SKM-1 (cell line): ENCODE results near the gene KRTAP16-1.
"Not testable (repeated sequence)": the region's sequence is repeated elsewhere in the genome, so short reads cannot be mapped to it uniquely, and the experiment has no call there.

ENCODE experiments used
- DNase-seq: peaks from one replicate; lab custom pipeline; 2025; ENCODE audit not compliant: unreplicated experiment; lab: John Stamatoyannopoulos, UW

The KRTAP16-1 gene

DNA sequence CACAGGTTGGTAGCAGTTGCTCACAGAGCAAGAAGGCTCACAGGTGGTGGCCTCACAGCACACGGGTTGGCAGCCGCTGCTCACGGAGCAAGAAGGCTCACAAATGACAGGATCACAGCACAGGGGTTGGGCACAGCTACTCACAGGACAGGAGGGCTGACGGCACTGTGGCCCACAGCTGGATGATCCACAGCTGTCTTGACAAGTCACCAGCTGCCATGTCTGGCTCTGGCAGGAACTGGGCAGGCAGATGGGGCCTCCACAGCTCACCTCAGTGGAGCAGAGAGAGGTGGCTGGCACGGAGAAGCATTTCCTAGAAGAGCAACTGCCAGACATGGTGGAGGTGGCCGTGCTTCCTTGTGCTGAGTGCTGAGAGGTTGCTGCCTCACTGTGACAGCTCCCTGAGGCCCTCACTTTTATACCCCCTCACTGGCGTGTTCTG lies at the start of gene KRTAP16-1:
KRTAP16-1 (minus strand) TSS at position 392 of the 442 bp plus-strand sequence; CDS start at position 336, 56 bp downstream.
- no peak for DNase-seq

DNA sequence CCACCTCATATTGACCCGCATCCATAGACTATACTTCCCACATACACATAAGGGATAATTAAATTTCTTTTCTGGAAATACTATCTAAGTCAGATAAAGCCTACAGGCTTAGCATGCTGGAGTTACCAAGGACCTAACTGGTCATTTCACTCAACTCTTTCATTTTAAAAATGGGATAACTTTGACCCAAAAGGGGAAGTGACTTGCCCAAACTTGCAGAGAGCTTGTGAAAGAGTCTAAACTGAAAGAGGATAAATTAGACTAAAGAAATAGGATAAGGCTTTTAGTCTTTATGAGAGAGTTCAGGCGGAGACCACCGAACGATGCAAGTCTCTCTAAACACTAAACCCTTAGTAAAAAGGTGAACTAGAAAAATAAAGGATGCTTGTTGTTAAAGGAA lies 45.4 kb upstream of the KRTAP16-1 start:
- peak; percentile 55 for DNase-seq

GRCh38 chr17:41352597-41353366 lies 43.7 kb upstream of the KRTAP16-1 start:
- no peak for DNase-seq

- DNase-seq = no peak
Observed at GRCh38 chr17:41351177-41351576, 42.1 kb upstream of the KRTAP16-1 start.

DNA sequence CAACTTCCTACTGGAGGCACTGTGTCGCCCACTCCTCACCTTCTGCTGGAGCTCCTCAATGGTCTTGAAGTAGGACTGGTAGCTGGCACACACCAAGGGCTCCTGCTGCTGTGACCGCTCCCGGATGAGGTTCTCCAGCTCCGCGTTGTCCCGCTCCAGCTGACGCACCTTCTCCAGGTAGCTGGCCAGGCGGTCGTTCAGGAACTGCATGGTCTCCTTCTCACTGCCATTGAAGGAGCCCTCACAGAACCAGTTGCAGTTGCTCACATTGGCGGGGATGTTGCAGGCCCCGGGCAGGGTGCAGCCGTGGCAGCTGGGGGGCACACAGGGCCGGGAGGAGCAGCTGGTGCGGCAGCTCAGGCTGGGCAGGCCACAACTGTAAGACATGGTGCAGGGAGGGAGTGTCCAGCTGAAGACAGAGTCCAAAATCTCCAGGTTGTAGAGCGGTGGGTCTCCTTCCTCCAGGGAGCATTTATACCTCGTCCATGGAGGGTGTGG lies 41.3 kb upstream of the KRTAP16-1 start, which contains the start of gene KRT33A:
KRT33A (minus strand) TSS at position 448 of the 498 bp plus-strand sequence; CDS start at position 387, 61 bp downstream.
- DNase-seq = not testable (repeated sequence)

DNA sequence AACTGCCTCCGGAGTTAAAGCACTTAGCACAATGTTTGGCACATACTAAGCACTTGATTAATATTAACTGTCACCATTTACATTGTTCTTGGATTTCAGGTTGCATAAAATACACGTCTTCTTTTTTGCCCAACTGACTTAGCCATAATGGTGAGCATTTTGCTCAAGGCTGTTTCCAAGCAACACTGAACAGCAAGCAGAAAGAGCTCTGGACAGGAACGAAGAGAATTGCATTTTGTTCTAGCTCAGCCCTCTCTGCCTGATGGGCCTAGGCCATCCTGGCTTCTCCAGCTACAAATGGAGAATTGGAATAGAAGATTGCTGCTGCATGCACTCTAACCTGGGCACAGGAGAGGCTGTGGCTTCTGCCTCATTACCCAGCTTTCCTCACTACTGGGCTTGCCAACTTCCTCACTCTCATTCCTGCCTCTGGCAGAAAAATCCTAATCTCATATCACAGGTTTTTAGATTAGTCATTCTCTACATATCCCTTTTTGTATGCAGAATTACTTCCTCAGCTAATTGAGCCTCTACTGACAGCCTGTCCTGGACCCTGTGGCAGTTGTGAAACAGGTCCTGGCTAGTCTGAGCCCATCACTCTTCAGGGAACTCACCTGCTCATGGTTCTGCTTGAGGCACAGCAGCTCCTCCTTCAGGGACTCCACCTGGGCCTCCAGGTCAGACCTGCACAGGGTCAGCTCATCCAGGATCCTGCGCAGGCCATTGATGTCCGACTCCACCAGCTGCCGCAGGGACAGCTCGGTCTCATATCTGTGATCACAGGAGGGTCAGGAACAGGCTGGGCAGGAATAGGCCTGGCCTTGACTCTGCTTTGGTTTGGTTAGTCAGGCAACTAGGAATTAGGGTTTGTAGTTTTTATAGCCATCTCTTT lies 39.0 kb upstream of the KRTAP16-1 start:
- no peak for DNase-seq

DNA sequence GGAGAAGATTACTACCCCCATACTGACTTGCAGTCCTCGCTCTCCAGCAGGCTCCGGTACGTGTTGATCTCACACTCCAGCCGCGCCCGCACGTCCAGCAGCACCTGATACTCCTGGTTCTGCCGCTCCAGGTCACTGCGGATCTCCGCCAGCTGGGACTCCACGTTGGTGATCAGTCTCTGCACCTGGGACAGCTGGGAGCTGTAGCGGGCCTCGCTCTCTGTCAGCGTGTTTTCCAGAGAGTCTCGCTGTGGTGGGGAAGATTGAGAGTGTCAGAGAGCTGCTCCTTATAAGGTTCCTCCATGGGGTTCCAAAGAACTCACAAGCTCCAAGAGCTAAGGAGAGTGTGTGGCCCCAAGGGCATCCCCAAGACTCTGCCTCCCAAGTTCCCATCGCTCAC lies 37.3 kb upstream of the KRTAP16-1 start:
- not testable (repeated sequence) for DNase-seq

DNA sequence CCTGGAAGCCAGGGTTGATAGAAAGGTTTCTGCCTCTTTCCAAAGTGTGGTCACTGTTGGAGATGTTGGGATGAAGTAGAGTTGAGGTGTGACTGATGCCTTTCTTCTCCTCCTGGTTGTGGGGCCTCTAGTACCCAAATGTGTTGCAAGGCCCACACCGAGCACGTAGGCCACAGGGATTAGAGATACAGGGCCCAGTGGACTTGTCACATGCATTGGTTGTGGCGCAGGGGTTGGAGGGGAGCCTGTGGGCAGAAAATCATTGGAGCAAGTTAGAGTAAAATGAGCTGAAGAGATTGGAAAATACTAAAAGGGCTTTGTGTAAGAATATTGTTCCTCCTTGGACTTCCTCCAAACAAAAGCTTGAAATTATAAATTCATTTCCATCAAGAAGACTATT lies 36.9 kb upstream of the KRTAP16-1 start:
- DNase-seq = no peak

DNA sequence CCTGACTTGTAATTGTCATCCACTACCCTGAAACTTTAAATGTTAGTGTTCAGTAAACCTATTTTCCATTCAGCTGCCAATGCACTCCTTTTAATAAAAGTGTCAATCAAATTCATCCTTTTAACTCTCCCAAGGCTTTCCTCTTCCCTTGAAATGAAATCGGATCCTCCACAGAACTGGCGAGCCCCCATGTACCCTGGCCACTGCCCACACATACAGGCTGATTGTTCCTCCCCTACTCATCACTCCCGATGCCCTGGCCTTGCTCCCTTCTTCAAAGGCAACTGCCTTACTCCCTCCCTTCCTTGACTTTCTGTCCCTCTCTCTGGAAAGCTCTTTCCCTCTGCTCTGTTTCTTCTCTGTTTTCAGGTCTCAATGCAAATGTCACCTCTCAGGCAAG lies 33.9 kb upstream of the KRTAP16-1 start:
- DNase-seq = no peak

DNA sequence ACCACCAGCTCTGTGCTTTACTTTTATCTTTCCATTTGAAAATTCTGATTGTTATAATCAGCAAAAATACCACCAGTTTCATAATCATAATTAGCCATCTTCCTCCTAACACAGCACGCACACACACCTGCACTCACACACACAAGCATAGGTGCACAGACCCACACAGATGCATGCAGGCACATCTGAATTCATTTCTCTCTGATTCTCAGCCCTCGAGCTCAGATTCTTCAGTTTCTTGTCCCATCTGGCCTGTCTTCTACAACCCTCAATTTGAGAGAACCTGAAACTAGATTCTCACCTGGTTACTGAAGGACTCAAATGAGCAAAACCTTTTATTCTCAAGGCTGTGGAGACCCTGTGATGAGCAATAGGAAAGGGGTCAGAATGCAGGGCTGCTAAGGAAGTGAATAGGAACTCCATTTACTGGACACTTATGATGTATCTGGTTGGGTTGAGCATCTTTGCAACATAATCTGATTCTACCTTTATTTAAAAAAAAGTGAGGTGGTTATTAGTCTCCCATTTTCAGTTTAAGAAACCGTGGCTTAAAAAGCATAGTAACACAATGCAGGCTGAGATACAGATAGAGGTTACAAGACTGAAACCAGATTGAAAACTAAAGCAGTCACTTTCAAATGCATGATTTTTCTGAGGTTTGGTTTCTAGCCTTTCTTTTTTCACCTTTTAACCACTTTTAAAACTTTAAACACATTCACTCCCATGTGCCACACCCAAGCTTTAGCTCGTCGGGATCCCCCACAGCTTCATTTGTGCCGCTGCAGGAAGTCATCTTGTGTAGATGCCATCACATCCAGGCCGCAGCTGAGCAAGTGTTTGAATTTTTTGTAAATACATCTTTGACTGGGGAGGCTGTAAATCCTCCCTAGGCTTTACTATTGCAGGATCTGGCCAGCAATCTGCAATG lies 32.1 kb upstream of the KRTAP16-1 start:
- DNase-seq = no peak

GRCh38 chr17:41340494-41340893 lies 31.4 kb upstream of the KRTAP16-1 start:
- DNase-seq = no peak

DNA sequence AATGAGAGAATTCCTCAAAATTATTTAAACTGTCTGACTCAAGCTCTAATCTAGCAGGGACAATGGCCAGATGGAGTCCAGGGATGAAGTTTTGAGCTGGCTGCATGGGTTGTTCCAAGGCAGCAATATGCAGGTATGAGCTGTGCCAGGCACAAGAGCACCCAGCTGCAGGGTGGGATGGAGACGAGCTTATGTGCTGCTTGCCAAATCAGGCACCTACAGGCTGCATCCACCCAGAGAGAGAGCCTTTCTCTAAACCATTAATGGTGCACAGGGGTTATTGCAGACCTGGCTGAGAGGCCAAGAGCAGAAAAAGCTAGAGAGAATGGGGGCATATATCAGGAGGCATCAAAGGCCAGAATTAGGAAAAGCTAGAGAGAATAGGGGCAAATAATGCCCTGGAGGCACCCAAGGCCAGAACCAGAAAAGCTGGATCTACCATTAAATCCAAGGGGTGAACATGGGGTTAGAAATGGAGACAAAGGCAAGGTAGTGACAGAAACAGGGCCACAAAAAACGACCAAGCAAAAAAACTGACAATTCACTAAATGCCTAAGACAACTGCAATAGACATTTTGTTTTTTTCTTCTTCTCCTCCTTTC lies 30.6 kb upstream of the KRTAP16-1 start:
- no peak for DNase-seq

- DNase-seq = no peak
Observed at GRCh38 chr17:41338961-41339485, 29.9 kb upstream of the KRTAP16-1 start.

DNA sequence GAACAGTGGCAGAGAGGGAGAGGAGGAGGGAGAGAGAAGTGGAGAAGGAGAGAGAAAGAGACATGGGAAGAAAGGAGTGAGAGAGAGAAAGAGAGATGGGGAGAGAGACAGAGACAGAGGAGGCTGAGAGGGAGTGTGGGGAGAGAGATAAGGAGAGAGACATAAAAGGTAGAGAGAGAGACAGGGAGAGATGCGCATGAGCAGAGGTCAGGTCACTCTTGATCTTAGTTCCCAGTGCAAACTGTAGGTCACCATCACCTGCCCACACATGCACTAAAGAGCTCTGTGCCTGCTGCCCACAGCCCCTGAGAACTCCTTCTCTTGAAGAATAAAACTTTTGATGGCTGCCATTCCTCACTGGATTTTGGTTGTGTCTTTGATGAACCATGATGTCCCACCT lies 26.6 kb upstream of the KRTAP16-1 start:
- no peak for DNase-seq

GRCh38 chr17:41334385-41335305 lies 25.5 kb upstream of the KRTAP16-1 start:
- DNase-seq = no peak

DNA sequence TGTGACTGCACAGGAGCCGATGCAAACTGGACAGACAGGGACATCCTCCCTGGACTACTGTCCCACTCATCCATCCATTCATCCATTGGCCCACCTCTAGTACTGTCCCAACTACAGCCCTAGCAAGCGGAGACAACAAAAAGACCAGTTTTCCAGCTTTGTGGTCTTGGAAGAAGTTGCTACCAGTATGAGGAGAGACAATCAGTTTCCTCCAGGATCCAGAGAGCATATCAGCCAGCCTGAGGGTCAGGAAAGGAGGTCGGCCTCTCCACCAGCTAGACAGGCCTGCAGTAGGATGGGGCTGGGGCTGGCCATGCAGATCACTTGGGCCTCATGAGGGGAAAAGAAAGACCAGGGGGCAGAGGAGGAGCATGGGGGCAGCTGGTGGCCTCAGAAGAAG lies 24.7 kb upstream of the KRTAP16-1 start:
- no peak for DNase-seq

DNA sequence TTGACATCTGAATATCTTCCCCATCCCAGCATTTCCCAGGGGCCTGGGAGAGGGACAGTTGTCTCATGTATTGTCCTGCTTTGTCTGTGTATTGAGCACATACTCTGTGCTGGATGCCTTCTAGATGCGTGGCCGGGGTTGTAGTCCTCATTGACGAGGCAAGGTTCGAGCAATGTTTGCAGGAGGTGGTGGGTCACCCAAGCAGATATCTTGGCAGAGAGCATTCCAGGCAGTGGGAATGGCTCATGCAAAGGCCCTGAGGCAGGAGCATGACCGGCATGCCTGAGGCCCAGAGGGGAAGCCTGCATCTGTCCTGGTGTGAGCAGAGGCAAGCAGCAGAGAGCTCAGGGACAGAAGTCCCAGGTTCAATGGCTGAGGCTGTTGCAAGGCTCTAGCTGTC lies 24.0 kb upstream of the KRTAP16-1 start:
- no peak for DNase-seq

- no peak for DNase-seq
Observed at GRCh38 chr17:41332239-41332638, 23.1 kb upstream of the KRTAP16-1 start.

DNA sequence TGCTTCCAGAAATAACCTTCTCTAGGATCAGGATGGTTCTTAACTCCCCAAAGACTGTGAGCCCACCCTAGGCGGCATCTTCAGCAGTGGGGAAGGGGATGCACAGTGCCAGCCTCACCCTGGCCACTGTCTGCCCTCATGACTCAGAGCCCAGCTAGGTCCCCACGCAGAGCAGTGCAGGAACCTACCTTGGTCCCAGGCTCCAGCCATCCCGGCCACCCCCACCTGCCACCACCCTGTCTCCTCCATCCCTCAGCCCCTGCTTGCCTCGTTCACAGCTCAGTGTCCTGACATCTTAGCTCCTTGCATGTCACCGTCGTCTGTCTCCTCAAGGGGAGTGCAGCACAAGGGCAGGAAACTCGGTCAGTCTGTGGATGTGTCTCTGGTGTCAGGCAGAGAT lies 22.5 kb upstream of the KRTAP16-1 start:
- no peak for DNase-seq
